IMR-90 (cell line): Measurements from ENCODE around the gene PPM1L.

ENCODE experiments used
- CTCF ChIP-seq: conservative IDR thresholded peaks from 2 replicates; pipeline ENCODE4 v1.5.1; 2012; ENCODE audit warnings: mild to moderate bottlenecking, low read depth, low read length, improper control_type of control experiment
- POLR2A ChIP-seq: IDR thresholded peaks from 2 replicates; pipeline ENCODE4 v1.6.1; 2012; ENCODE audit warnings: mild to moderate bottlenecking, low read depth, low read length
- RAD21 ChIP-seq: IDR thresholded peaks from 2 replicates; pipeline ENCODE4 v1.6.1; 2012; ENCODE audit warnings: low read length, improper control_type of control experiment
- RCOR1 ChIP-seq: IDR thresholded peaks from 2 replicates; pipeline ENCODE4 v1.6.1; 2012; ENCODE audit warnings: mild to moderate bottlenecking, low read length, improper control_type of control experiment; ENCODE audit not compliant: insufficient replicate concordance
- SMC3 ChIP-seq: fragments of 150-350 bp; IDR thresholded peaks from 2 replicates; pipeline ENCODE4 v1.6.1; 2016; ENCODE audit warnings: low read depth, mild to moderate bottlenecking, antibody characterized with exemption, low read length, moderate library complexity
- USF2 ChIP-seq: fragments of 150-350 bp; IDR thresholded peaks from 2 replicates; pipeline ENCODE4 v1.6.1; 2017; ENCODE audit warnings: mild to moderate bottlenecking, antibody characterized with exemption, low read length, low read depth

- TF ChIP-seq POLR2A (no peak), RCOR1 (no peak), SMC3 (no peak), CTCF (no peak), USF2 (no peak), RAD21 (no peak)
These were observed 100.4 kb downstream of the PPM1L start for GRCh38 chr3:160856450-160856849.
